ENCODE results near the gene LGR4. TPM values are rescaled to one million over a fixed set of nuclear protein-coding genes. Genes with fewer than 3 reads are reported as not detected.

The LGR4 gene
- total and polyA plus RNA-seq, 12 donors: 7.3 to 90.4 (median 38.6) TPM

DNA sequence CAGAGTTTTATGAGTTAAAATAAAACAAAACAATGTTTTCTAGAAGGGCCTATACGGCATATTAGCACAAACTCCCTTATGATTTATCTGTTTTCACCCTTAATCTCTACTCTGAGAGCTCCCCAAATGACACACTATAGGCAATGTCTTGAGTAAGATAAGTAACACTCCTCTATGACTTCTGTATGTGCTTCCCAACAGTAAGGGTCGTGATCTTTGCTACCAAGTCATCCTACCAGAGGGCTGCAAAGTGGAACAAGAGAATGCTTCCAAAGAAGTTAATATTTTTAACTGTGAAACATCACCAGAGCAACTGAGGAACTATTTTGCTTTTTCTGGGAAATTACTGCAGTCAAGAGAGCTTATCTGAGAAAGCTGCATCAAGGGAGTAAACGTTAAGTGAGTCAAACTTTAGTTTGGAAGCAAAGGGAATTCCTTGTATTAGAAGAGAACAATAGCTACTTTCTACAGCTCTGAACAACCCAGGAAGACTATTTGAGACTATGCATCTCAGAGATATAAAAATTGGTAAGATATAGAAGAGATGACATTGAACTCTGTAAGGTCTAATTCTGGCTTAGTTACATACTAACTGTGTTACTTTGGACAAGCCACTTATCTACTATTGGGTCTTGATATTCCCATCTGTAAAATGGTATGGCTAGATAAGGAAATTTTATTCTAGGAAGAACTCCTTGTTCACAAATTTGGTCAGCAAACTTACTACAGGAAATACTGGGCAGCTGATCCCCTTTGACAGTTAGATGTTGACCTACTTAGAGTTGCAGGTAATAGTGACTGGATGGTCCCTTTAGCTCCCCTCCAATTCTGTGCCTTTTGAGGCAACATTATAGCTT, 65.9 kb downstream of the LGR4 start:
- Histone ChIP-seq H3K9me3 (replicated peaks in 1 of 3) (peaks cover 0 to 5% (median 0%) of the 10 kb centered on the region in 3 donors), H3K27me3 (no peaks in the 10 kb centered on the region), H3K27ac (peak overlapping the region in 1 of 5 donors; percentile 8), H3K4me1 (replicated peaks in 1 of 2) (peaks cover 16 to 24% of the 10 kb centered on the region in 2 donors), H3K36me3 (replicated peaks in 1 of 2) (no peaks in the 10 kb centered on the region), H3K4me3 (no peak overlapping the region)
- intact Hi-C loops (cut with DNase I): no loop called here
- TF ChIP-seq CTCF (IDR thresholded peaks at IDR 0.05): no peak
- TF ChIP-seq POLR2A (IDR thresholded peaks at IDR 0.05): no peak
- 66 to 77% (median 73%) methylated on average over 3 of the region's 3 CpGs for WGBS, 4 donors
- DNase-seq: no peak

DNA sequence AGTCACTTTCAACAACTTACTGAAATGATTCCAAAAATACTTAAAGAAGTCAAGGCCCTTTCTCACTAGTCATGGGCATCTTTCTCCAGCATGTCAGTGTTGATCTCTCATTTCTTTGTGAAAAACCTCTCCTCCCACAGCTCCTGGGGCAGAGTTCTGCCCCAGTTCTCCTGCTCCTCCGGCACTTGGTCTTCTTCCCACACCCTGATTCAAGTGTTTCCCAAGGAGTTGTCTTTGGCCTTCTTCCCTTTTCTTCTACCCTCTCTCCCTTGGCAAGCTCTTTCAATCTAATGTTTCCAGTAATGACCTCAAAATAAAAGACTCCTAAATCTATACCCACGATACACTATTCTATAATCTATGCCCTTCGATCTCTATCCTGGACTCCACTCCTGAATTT, 67.5 kb downstream of the LGR4 start:
- DNase-seq: no peak
- H3K4me3 ChIP-seq: no peak overlapping the region
- TF ChIP-seq POLR2A (IDR thresholded peaks at IDR 0.05): no peak
- no peak for TF ChIP-seq CTCF (IDR thresholded peaks at IDR 0.05)
- H3K27me3 ChIP-seq: no peaks in the 10 kb centered on the region
- H3K27ac ChIP-seq: no peak overlapping the region
- peaks cover 0 to 5% (median 0%) of the 10 kb centered on the region in 3 donors for H3K9me3 ChIP-seq (replicated peaks in 1 of 3)
- intact Hi-C loops (cut with DNase I): no loop called here
- WGBS, 4 donors: 72 to 76% (median 74%) methylated on average over 3 of the region's 3 CpGs
- peaks cover 16 to 24% of the 10 kb centered on the region in 2 donors for H3K4me1 ChIP-seq (replicated peaks in 1 of 2)
- H3K36me3 ChIP-seq (replicated peaks in 1 of 2): no peaks in the 10 kb centered on the region

DNA sequence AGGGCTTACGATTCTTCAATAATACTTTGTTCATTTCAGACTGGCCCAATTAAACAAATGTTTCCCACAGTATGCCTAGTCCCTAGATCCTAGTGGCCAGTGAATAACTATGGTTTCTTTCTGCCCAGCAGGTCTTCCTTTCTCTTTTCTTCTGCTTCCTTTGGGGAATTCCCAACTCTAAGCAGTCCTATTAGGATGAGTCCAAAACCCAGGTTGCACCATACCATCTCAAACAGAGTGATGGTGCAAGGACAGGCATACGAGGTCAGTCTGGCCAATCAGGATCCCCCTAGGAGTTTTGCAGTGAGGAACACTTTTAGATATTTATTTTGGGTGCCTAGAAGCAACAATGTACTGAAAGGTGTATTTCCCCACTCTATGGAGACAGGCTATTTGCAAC, 68.2 kb downstream of the LGR4 start:
- TF ChIP-seq POLR2A (IDR thresholded peaks at IDR 0.05): no peak
- TF ChIP-seq CTCF (IDR thresholded peaks at IDR 0.05): no peak
- intact Hi-C loops (cut with DNase I): no loop called here
- peaks cover 0 to 5% (median 0%) of the 10 kb centered on the region in 3 donors for H3K9me3 ChIP-seq (replicated peaks in 1 of 3)
- no peak for DNase-seq
- no peaks in the 10 kb centered on the region for H3K36me3 ChIP-seq (replicated peaks in 1 of 2)
- H3K27ac ChIP-seq: no peak overlapping the region
- WGBS, 4 donors: 75 to 93% (median 83%) methylated on average over 2 of the region's 2 CpGs
- H3K4me1 ChIP-seq (replicated peaks in 1 of 2): peaks cover 16 to 24% of the 10 kb centered on the region in 2 donors
- H3K27me3 ChIP-seq: no peaks in the 10 kb centered on the region
- H3K4me3 ChIP-seq: no peak overlapping the region

GRCh38 chr11:27403195-27403594, 69.4 kb downstream of the LGR4 start:
- Histone ChIP-seq H3K4me1 (replicated peaks in 1 of 2) (peaks cover 16 to 24% of the 10 kb centered on the region in 2 donors), H3K36me3 (replicated peaks in 1 of 2) (no peaks in the 10 kb centered on the region), H3K27me3 (no peaks in the 10 kb centered on the region), H3K4me3 (no peak overlapping the region), H3K9me3 (replicated peaks in 1 of 3) (peaks cover 0 to 5% (median 0%) of the 10 kb centered on the region in 3 donors), H3K27ac (no peak overlapping the region)
- DNase-seq: no peak
- 77 to 92% (median 90%) methylated on average over 2 of the region's 2 CpGs for WGBS, 4 donors
- TF ChIP-seq CTCF (IDR thresholded peaks at IDR 0.05): no peak
- TF ChIP-seq POLR2A (IDR thresholded peaks at IDR 0.05): no peak
- intact Hi-C loops (cut with DNase I): no loop called here
